GM18498 (cell line): ENCODE data around the gene VWC2L.

Experiments used
- ATAC-seq: cut with Tn5 transposase; IDR thresholded peaks from one replicate; pipeline ENCODE4 v1.9.1; 2021; ENCODE audit warnings: mild to moderate bottlenecking, moderate library complexity; ENCODE audit not compliant: unreplicated experiment

The VWC2L gene

GRCh38 chr2:214579035-214579434 lies 168.2 kb downstream of the VWC2L start:
- ATAC-seq: no peak

DNA sequence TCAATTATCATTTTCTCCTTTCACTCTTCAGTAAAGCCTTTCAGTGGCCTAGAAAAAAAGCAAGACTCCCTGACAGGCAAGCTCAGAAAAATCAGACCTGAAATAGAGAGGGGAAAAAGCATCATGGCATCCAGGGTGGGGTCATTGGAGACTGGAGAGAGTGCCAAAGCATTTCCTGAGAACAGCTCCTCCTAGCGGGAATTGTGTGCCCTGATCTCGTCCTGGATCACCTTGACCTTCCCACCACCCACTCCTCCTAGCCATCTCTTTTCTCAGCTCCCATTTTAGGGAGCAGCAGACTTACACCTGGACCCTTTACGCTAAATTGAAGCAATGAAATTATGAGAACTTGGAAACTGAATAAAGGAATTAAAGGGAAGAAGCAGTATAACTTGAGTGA lies 176.6 kb downstream of the VWC2L start:
- ATAC-seq: no peak

GRCh38 chr2:214591366-214591765 lies 180.5 kb downstream of the VWC2L start:
- no peak for ATAC-seq

DNA sequence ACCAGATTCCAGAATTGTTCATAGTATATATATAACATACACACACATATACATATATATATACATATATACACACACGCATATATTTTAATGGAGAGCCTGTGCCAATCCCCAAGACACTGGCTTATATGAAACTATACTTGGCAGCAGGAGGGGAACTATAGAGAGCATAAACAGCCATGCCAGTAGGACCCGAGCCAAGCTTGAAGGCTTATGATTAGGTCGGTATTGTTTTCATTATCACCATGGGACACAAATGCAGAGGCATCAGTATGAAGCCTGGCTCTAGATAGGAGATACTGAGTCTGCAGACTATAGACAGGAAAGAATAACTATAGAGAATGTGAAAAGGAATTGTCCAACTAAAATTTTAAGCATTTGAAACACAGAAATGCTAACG lies 181.2 kb downstream of the VWC2L start:
- ATAC-seq: no peak

DNA sequence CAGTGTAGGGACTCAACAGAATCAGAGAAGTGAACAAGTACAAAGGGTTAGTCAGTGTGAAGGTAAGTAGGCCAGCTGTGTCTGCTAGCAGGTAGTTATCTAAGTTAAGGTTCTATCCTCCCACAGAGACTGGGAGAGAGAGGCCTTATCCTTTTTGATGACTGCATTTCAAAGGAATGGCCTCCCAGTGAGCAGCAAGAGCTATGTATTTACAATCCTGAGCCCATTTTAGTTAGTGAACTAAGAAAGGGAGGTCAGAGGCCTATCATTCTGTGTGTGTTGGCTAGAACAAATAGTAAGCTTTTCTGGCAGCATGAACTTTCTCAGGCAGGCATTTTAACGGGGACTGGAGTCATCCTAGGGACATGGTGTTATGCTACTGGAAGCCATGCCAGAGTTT lies 182.9 kb downstream of the VWC2L start:
- ATAC-seq: no peak

- no peak for ATAC-seq
These were observed 191.2 kb downstream of the VWC2L start for GRCh38 chr2:214601852-214602633.

DNA sequence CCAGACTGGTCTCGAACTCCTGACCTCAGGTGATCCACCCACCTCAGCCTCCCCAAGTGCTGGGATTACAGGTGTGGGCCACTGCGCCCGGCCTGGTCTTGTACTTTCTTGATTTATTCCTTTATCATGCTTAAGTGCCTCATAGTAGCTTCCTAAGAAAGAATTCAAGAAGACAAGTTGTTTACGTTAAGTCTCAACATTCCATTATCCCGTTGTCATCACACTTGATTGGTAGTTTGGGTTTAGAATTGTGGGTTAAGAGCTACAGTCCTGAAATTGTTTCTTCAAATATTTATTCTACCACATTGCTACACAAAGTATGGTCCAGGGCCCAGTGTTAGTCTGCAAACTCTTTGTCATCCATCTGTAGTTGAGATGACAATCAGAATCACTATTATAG lies 194.0 kb downstream of the VWC2L start:
- ATAC-seq: no peak

DNA sequence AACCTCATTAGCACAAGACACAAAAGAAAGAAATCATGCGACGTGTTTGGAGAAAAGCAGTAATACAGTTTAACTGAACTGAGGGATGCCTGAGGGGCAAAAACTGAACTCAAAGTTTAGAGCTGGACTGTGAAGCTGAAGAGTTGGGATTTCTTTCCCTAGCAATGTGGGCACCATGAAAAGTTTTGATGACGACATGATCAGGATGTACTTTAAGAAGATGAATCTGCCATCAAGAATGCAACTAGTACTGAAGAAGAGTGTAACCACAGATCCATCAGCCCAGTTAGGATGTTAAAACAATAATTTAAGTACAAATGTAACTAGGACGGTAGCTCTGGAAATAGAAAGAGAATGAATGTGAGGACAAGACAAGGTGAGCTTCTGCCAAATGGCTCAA lies 196.2 kb downstream of the VWC2L start:
- ATAC-seq: no peak

- ATAC-seq: no peak
These were observed 200.2 kb downstream of the VWC2L start for GRCh38 chr2:214611015-214611414.

DNA sequence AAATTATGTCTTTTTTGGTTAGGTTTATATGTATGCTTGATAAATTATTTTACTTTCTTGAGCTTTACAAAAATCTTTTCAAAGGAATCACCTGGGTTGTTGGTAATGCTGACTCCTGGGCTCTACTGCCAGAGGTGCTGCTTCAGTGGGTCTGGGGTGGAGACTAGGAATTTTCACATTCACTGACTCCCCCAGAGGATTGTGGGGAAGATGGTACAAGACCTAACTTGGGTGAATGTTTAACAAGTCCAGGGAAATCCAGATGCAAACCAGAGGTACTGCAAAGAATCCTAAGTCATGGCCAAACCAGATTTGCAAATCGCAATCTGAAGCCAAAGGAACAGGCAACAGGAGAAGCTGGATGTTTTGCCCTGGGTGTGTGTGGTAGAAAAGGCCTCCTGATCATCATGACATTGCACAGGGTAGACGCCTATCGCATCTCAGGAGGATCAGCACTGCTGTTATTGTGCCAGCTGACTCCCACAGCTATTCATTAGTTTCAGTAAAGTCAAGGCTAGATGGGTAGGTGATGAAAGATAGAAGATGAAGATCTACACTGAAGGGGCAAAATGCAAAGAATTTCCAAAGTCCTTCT lies 213.4 kb downstream of the VWC2L start:
- ATAC-seq: no peak

DNA sequence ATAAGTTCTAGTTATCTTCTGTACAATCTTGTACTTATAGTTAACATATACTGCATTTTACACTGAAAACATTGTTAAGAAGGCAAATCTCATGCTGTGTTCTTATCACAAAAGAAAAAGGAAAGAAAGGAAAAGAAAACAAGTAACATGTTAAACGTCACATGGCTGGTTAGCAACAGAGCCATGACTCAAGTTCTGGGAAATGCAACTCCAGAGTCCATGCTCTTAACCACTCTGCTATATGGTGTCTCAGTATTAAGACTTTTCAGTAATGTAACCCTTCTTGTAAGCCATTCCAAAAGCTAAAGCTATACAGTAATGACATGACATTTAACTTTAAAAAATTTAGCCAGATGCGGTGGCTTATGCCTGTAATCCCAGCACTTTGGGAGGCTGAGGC lies 217.2 kb downstream of the VWC2L start:
- no peak for ATAC-seq
